ENCODE data around the gene CHAD. TPM values are rescaled to one million over a fixed set of nuclear protein-coding genes. Genes with fewer than 3 reads are reported as not detected.

Gene CHAD
- total RNA-seq, 2 experiments from 2014 or later, result not detected

GRCh38 chr17:50448643-50449042 is 20.0 kb downstream of the CHAD start:
- Mint-ChIP-seq H3K4me3 (no peak overlapping the region), H3K4me1 (ENCODE audit: low read depth) (no peaks in the 10 kb centered on the region), H3K36me3 (ENCODE audit: low read depth) (no peaks in the 10 kb centered on the region), H3K9me3 (no peaks in the 10 kb centered on the region), H3K27ac (no peak overlapping the region), H3K27me3 (no peaks in the 10 kb centered on the region)
- H3K27ac ChIP-seq (ENCODE audit: low read depth in 1 of 2, low read length in 2 of 2), result no peak overlapping the region
- intact Hi-C loops (cut with DNase I, micrococcal nuclease), result no loop called here
- ATAC-seq (ENCODE audit: poor library complexity) (no peak), DNase-seq (no peak)
- H3K4me3 ChIP-seq (ENCODE audit: low read length), result no peak overlapping the region
- H3K36me3 ChIP-seq (ENCODE audit: insufficient read depth, low read length), result no peaks in the 10 kb centered on the region
- H3K4me1 ChIP-seq (ENCODE audit: insufficient read depth, low read length), result no peaks in the 10 kb centered on the region
- H3K9me3 ChIP-seq (ENCODE audit: control insufficient read depth in 1 of 2, insufficient read depth in 1 of 2, low read length in 2 of 2), result no peaks in the 10 kb centered on the region
- TF ChIP-seq CTCF (IDR thresholded peaks at IDR 0.05), result no peak
- ChIA-PET POLR2A (no interaction called here), CTCF (no interaction called here)
- H3K27me3 ChIP-seq (ENCODE audit: control insufficient read depth in 1 of 2, insufficient read depth in 2 of 2, low read length in 2 of 2), result no peaks in the 10 kb centered on the region

GRCh38 chr17:50447870-50448595 is 20.6 kb downstream of the CHAD start:
- Mint-ChIP-seq H3K9me3 (no peaks in the 10 kb centered on the region), H3K27me3 (no peaks in the 10 kb centered on the region), H3K4me3 (no peak overlapping the region), H3K27ac (no peak overlapping the region), H3K4me1 (ENCODE audit: low read depth) (no peaks in the 10 kb centered on the region), H3K36me3 (ENCODE audit: low read depth) (no peaks in the 10 kb centered on the region)
- CTCF ChIA-PET, result no interaction called here
- ATAC-seq (ENCODE audit: poor library complexity), result no peak
- H3K4me1 ChIP-seq (ENCODE audit: insufficient read depth, low read length), result no peaks in the 10 kb centered on the region
- no peaks in the 10 kb centered on the region for H3K9me3 ChIP-seq (ENCODE audit: control insufficient read depth in 1 of 2, insufficient read depth in 1 of 2, low read length in 2 of 2)
- POLR2A ChIA-PET, result no interaction called here
- no peaks in the 10 kb centered on the region for H3K27me3 ChIP-seq (ENCODE audit: control insufficient read depth in 1 of 2, insufficient read depth in 2 of 2, low read length in 2 of 2)
- intact Hi-C loops (cut with DNase I, micrococcal nuclease), result no loop called here
- no peaks in the 10 kb centered on the region for H3K36me3 ChIP-seq (ENCODE audit: insufficient read depth, low read length)
- H3K27ac ChIP-seq (ENCODE audit: low read depth in 1 of 2, low read length in 2 of 2), result no peak overlapping the region
- H3K4me3 ChIP-seq (ENCODE audit: low read length), result no peak overlapping the region
- TF ChIP-seq CTCF (IDR thresholded peaks at IDR 0.05), result no peak
- no peak for DNase-seq

- ChIA-PET POLR2A (no interaction called here), CTCF (interaction anchor here (0.9 kb wide), 1 partner anchor 49 kb away, joined by 3 read pairs; the partner anchor contains the start of gene LRRC59)
- no peaks in the 10 kb centered on the region for H3K4me1 ChIP-seq (ENCODE audit: insufficient read depth, low read length)
- no peak overlapping the region for H3K27ac Mint-ChIP-seq
- H3K36me3 ChIP-seq (ENCODE audit: insufficient read depth, low read length), result no peaks in the 10 kb centered on the region
- no peaks in the 10 kb centered on the region for H3K9me3 ChIP-seq (ENCODE audit: control insufficient read depth in 1 of 2, insufficient read depth in 1 of 2, low read length in 2 of 2)
- H3K4me3 Mint-ChIP-seq, result no peak overlapping the region
- TF ChIP-seq CTCF (IDR thresholded peaks at IDR 0.05), result no peak
- H3K27me3 Mint-ChIP-seq, result no peaks in the 10 kb centered on the region
- no peak for DNase-seq
- ATAC-seq (ENCODE audit: poor library complexity), result no peak
- no peak overlapping the region for H3K4me3 ChIP-seq (ENCODE audit: low read length)
- H3K27ac ChIP-seq (ENCODE audit: low read depth in 1 of 2, low read length in 2 of 2), result no peak overlapping the region
- H3K36me3 Mint-ChIP-seq (ENCODE audit: low read depth), result no peaks in the 10 kb centered on the region
- H3K27me3 ChIP-seq (ENCODE audit: control insufficient read depth in 1 of 2, insufficient read depth in 2 of 2, low read length in 2 of 2), result no peaks in the 10 kb centered on the region
- no peaks in the 10 kb centered on the region for H3K9me3 Mint-ChIP-seq
- intact Hi-C loops (cut with DNase I, micrococcal nuclease), result no loop called here
- H3K4me1 Mint-ChIP-seq (ENCODE audit: low read depth), result no peaks in the 10 kb centered on the region
Measured at GRCh38 chr17:50445730-50446325, 22.9 kb downstream of the CHAD start.

Measured in CD4-positive, alpha-beta T cell (primary cell).